WERI-Rb-1 (cell line): Measurements from ENCODE around the gene DBN1.

Experiments
- DNase-seq: peaks from one replicate; pipeline ENCODE4 v3.0.0-alpha.2; 2020
- H3K27ac ChIP-seq: fragments of 250-450 bp; sonication (Bioruptor Pico); 2 replicates; pipeline ENCODE4 v1.5.1; 2020; ENCODE audit warnings: mild to moderate bottlenecking, moderate library complexity
- H3K27me3 ChIP-seq: fragments of 250-450 bp; sonication (Bioruptor Pico); 2 replicates; pipeline ENCODE4 v1.5.1; 2021; ENCODE audit warnings: mild to moderate bottlenecking, low read depth, moderate library complexity; ENCODE audit not compliant: insufficient read depth, severe bottlenecking
- H3K36me3 ChIP-seq: fragments of 250-450 bp; sonication (Bioruptor Pico); 2 replicates; pipeline ENCODE4 v1.5.1; 2020; ENCODE audit warnings: mild to moderate bottlenecking, moderate library complexity
- H3K4me3 ChIP-seq: 2 replicates; pipeline ENCODE4 v1.5.1; 2011; ENCODE audit warnings: low read depth, mild to moderate bottlenecking, control low read depth, low read length
- H3K9me3 ChIP-seq: fragments of 250-450 bp; sonication (Bioruptor Pico); 2 replicates; pipeline ENCODE4 v1.5.1; 2021; ENCODE audit warnings: mild to moderate bottlenecking, moderate library complexity; ENCODE audit not compliant: severe bottlenecking
- CTCF ChIP-seq: IDR thresholded peaks from 2 replicates; pipeline ENCODE4 v1.5.1; 2011; ENCODE audit warnings: low read depth, mild to moderate bottlenecking, control low read depth, inconsistent platforms, low read length

Gene DBN1

GRCh38 chr5:177444106-177445051 is 29.1 kb downstream of the DBN1 start:
- no peak for TF ChIP-seq CTCF
- Histone ChIP-seq H3K9me3 (no peaks in the 10 kb centered on the region), H3K27me3 (no peaks in the 10 kb centered on the region), H3K27ac (peak overlapping the region; percentile 48; the same call in 1 of the 2 replicates), H3K4me3 (no peak overlapping the region), H3K36me3 (no peaks in the 10 kb centered on the region)
- no peak for DNase-seq

DNA sequence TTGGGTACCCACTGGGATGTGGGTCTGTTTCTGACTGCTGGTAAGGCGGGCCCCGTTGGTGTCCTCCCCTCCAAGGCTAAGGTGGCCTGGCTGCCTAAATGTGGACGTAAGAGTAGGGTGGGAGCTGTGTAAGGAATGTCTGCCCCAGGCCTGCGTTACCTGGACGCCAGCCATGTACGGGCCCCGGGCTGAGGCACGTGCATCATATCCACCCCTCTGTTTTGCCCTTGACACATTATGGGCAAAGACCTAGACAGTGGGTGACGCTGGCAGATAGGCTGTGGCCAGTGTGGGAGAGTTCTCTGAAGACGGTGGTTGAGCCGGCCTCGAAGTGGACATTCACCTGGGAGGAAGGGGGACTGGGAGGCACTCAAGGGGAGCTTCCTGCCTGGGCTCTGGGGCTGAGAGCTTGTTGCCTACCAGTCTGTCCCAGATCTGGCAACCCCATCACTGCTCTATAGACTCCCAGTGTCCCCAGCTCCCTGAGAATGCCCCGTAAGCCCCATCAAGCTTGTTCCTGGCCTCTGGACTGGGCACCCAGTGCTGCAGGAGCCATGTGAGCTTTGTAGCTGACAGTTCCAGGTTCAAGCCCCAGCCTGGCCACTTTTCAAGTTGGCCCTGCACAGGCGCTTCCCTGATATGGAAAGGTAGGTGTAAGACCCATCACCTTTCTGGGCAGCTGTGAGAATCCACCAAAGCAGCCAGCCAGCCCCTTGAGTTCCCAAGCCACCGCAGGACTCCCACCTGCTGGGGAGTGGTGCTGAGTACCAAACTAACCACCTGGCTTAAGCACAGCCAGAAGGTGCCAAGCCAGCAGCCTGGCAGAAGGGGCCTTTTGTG is 30.1 kb downstream of the DBN1 start:
- no peaks in the 10 kb centered on the region for H3K27me3 ChIP-seq
- no peak for TF ChIP-seq CTCF
- H3K4me3 ChIP-seq: no peak overlapping the region
- no peaks in the 10 kb centered on the region for H3K36me3 ChIP-seq
- no peak overlapping the region for H3K27ac ChIP-seq
- no peaks in the 10 kb centered on the region for H3K9me3 ChIP-seq
- no peak for DNase-seq

GRCh38 chr5:177442066-177442826 is 31.2 kb downstream of the DBN1 start:
- no peak for DNase-seq
- H3K36me3 ChIP-seq: no peaks in the 10 kb centered on the region
- H3K4me3 ChIP-seq: no peak overlapping the region
- no peaks in the 10 kb centered on the region for H3K9me3 ChIP-seq
- H3K27me3 ChIP-seq: no peaks in the 10 kb centered on the region
- no peak for TF ChIP-seq CTCF
- no peak overlapping the region for H3K27ac ChIP-seq

DNA sequence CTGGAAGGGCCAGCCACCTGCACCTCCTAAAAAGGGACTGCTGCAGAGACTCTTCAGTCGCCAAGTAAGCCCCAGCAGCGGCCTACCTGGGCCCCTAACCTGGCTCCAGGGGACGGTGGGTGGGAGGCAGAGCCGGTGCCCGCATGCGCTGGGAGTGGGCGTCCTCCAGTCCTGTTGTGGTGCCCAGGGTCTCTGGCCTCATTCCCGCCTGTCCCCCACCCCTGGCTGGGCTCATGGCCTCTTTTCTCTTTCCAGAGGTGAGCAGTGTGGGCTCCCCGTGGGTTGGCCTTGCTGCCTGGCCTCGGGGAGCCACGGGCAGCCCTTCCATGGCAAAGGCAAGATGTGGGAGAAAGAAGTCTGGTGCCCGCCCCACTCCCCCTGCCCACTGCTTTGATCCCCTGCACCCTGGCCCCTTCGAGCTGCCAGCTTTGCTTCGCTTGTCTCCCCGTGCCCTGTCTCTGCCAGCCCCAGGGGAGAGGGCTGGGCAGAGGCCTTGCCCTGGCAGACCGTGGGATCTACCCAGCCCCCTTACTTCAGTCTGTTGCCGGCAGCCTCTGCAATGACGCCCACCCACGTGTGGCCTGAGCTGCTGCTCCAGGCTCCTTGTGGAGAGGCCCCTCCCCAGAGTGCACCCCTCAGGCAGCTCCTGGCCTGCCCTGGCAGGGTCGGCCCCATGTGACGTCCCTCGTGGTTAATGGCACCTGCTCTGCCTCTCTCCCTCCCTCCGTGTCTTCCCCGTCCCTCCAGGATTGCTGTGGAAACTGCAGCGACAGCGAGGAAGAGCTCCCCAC is 32.2 kb downstream of the DBN1 start:
- Histone ChIP-seq H3K27ac (no peak overlapping the region), H3K36me3 (no peaks in the 10 kb centered on the region), H3K9me3 (no peaks in the 10 kb centered on the region), H3K4me3 (no peak overlapping the region), H3K27me3 (no peaks in the 10 kb centered on the region)
- no peak for TF ChIP-seq CTCF
- DNase-seq: no peak
